ENCODE results near the gene MARCHF3.
"Not testable (repeated sequence)": the region's sequence is repeated elsewhere in the genome, so short reads cannot be mapped to it uniquely, and the experiment has no call there.

The MARCHF3 gene

DNA sequence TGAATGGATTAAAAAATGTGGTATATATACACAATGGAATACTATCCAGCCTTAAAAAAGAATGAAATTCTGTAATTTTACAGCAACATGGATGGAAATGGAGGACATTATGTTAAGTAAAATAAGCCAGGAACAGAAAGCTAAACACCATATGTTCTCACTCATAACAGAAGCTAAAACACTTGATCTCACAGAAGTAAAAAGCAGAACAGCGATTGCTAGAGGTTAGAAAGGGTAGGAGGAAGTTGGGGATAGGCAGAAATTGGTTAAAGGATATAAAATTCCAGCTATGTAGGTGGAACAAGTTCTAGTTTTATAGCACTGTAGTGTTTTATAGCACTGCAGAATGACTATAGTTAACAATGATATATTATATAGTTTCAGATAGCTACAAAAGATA is 15.8 kb downstream of the MARCHF3 start:
- in situ Hi-C loops (cut with MboI; ENCODE audit: low sequenced_read_pairs), result no loop called here

GRCh38 chr5:127013407-127013806 is 17.0 kb downstream of the MARCHF3 start:
- in situ Hi-C loops (cut with MboI; ENCODE audit: low sequenced_read_pairs), result no loop called here

DNA sequence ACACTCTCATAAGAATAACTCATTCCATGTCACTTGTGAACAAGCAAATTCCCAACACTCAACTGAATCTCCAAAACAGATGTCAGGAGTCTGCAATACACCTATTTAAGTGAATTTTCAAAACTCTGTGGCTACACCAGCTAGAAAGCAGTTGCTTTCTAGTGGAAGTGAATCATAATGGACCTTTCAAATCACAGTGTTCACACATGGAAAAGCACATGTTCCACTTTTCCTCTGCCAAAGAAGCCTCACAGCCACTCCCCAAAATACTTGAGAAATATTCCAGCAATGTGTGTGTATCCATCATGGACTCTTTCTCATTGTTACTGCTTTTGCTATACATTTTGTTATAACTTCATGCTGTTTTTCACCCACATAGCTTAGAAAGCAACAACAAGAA is 17.4 kb downstream of the MARCHF3 start:
- in situ Hi-C loops (cut with MboI; ENCODE audit: low sequenced_read_pairs), result no loop called here

DNA sequence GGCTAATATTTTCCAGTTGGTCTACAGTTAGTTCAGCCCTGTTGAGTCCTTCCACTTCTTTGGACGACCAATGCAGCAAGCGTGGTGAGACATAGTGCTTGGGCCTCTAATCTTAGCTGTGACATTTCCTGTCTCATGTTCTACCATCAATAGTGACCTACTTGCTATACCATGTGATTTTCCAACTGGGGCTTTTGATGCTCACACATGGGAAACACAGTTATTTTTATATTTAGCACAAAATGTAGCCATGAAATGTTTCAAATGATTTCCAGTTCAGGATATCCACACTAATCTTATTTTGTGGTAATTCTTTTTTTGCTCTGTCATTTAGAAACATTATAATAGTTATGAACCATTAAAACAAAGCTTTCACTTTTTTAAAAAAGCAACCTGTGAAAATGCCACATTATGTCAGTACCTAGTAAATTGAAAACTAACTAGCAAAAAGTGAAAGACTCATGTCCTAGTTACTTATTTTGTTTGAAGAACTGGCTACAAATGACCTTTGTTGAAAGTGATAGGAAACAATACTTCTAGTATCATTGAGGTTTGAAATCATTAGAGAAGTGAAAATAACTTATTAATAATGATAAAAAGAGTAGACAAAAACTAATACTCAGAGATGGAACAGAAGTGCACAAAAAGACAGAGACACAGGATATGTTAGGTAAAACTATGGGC is 18.3 kb downstream of the MARCHF3 start:
- in situ Hi-C loops (cut with MboI; ENCODE audit: low sequenced_read_pairs), result no loop called here

GRCh38 chr5:127011153-127011552 is 19.2 kb downstream of the MARCHF3 start:
- in situ Hi-C loops (cut with MboI; ENCODE audit: low sequenced_read_pairs), result no loop called here

DNA sequence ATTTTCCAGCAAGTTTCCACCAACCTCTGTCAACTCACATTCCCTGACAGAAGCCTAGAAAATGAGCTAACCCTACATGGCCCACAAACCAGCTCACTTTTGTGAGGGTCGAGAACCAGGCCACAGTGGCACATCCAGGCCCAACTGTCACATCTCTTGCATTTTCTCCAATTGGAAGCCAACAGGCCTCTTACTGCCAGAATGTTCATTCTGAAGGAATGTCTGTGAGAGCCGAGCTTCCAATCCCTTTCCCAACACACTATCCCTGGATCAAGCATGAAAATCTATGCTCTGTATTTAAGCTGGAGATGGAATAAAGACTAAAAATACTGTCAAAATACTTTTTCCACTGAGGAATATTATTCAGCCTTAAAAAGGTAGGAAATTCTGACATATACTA is 20.0 kb downstream of the MARCHF3 start:
- in situ Hi-C loops (cut with MboI; ENCODE audit: low sequenced_read_pairs), result no loop called here

- in situ Hi-C loops (cut with MboI; ENCODE audit: low sequenced_read_pairs), result no loop called here
Observed at GRCh38 chr5:127009784-127010183, 20.6 kb downstream of the MARCHF3 start.

DNA sequence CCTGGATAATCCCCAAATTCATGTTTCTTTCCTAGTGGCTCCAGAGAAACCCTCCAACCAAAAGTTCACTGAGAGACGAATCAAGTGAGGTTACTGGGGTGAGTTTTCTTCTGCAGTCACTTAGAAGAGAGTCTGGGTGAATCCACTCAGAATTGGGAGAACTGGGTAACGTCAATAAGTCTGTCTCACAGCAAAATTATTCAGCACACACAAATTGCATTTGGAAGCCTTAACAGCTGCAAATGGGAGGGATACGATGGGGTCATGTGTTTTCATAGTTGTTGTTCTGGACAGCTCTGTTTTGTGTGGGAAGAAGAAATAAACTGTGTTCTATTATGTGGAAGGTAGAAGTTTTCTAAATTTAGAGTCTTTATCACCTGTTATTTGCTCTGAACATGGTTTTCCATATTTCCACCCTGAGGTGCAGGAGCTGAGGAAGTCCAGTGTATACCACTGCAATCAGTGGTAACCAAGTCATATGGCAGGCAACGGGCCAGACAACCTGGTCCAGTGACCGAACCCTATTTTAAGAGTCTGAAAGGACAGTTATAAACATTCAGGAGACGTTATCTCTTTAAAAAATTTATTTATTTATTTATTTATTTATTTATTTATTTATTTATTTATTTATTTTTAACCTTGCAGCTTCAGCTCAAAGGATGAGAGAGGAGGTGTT is 21.9 kb downstream of the MARCHF3 start:
- in situ Hi-C loops (cut with MboI; ENCODE audit: low sequenced_read_pairs), result no loop called here

- in situ Hi-C loops (cut with MboI; ENCODE audit: low sequenced_read_pairs), result no loop called here
Observed at GRCh38 chr5:127007522-127007921, 22.8 kb downstream of the MARCHF3 start.

GRCh38 chr5:127006744-127007143 is 23.6 kb downstream of the MARCHF3 start:
- in situ Hi-C loops (cut with MboI; ENCODE audit: low sequenced_read_pairs), result no loop called here

- in situ Hi-C loops (cut with MboI; ENCODE audit: low sequenced_read_pairs), result not testable (repeated sequence)
Observed at GRCh38 chr5:127005282-127005681, 25.1 kb downstream of the MARCHF3 start.

GRCh38 chr5:127004721-127005120 is 25.6 kb downstream of the MARCHF3 start:
- in situ Hi-C loops (cut with MboI; ENCODE audit: low sequenced_read_pairs), result no loop called here

DNA sequence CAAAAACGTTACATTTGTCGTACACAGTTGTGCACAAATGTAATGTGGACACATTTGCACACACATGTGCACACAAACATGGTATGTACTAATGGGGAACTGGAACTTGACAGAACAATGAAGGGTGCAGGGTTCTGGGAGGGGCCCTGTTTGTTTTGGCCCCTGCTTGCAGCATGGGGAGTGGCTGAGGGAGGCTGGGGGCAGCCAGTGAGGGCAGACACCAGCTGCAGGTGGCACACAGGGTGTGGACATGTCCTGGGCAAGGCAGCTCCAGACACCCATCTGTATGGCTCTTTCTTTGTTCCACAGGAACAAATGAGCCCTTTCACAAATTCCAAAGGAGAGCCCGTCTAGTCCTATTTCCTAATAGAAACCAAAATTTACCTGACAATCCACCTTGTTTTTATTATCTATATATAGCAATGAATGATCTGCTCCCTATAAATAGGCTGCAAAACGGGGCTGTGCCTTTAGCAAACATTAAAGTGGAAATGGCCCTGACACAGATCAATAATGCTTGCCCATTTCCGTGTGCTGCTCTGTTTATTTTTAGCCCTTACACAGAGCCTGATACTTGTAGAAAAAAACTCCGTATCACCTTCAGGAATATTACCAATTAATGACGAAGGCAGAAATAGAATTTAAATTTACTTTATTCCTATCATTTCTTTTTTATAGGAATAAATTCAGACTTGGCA is 26.4 kb downstream of the MARCHF3 start:
- in situ Hi-C loops (cut with MboI; ENCODE audit: low sequenced_read_pairs), result no loop called here

DNA sequence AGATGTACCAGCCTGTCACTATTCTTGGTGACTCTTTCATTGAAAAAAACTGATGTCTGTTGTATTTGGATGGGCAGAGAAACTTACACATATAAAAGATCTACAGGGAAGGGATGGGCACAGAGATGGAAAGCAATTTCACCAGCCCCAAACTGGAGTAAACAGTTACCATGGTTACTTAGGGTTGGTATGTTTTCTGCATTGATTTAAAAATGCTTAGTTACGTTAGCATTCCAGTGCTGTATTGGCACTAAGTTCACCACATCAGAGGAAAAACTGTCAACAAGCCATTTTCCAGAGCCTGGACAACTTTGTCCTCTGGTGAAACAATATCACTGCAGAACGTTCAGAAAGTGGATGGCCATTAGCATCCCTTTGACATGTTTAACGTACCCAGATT is 28.0 kb downstream of the MARCHF3 start:
- in situ Hi-C loops (cut with MboI; ENCODE audit: low sequenced_read_pairs), result no loop called here

- in situ Hi-C loops (cut with MboI; ENCODE audit: low sequenced_read_pairs), result no loop called here
Observed at GRCh38 chr5:127001621-127002296, 28.6 kb downstream of the MARCHF3 start.

DNA sequence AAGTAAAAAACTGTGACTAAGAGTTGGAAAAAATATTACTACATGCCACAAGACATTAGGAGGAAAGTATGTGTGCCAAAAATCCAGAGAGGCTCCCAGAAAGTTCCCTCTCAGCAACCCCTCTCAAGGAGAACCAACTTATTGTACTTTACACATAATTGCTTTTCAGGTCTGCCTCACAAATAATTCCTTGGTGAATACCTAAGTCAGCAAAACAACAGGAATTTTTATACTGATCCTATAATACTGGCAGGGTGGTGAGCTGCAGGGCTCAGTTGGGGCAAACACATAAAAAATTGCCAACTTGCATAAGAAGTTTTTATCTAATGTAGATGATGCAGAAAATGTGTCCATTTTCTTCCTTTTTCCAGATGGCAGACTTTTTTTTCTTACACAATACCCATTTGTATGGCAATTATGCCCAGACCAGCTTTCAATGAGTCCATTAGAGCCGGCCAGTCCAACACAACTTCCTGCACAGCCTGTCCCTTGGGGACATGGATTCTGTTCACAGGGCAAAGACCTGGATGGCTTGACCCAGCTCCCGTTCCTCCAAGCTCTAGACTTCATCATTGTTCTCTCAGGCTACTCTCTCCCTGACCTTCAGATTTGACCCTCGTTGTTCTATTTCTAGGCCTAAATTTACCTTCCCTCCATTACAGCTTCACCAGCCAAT is 31.3 kb downstream of the MARCHF3 start:
- in situ Hi-C loops (cut with MboI; ENCODE audit: low sequenced_read_pairs), result no loop called here

DNA sequence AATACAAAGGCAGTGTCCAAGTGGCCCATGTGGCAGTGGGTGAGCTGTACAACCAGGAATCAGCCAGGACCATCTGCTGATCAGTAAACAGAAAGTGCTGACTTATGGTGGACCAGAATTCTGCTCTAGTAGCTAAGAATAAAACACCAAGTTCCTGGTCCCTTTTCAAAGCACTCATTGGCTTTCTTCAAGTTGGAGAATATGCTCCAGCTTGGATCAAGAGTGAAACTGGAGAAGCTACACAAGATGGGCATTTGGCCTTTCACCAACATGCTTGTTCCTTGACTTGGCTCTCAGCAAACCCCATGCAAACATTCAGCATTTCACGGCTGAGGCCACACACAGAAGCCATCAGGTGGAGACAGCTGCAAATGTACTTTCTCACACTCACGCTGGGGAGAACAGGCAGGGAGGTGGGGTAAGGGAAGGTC is 32.1 kb downstream of the MARCHF3 start:
- in situ Hi-C loops (cut with MboI; ENCODE audit: low sequenced_read_pairs), result no loop called here

- in situ Hi-C loops (cut with MboI; ENCODE audit: low sequenced_read_pairs), result no loop called here
Observed at GRCh38 chr5:126995689-126996088, 34.7 kb downstream of the MARCHF3 start.

GRCh38 chr5:126995039-126995438 is 35.3 kb downstream of the MARCHF3 start:
- in situ Hi-C loops (cut with MboI; ENCODE audit: low sequenced_read_pairs), result no loop called here

DNA sequence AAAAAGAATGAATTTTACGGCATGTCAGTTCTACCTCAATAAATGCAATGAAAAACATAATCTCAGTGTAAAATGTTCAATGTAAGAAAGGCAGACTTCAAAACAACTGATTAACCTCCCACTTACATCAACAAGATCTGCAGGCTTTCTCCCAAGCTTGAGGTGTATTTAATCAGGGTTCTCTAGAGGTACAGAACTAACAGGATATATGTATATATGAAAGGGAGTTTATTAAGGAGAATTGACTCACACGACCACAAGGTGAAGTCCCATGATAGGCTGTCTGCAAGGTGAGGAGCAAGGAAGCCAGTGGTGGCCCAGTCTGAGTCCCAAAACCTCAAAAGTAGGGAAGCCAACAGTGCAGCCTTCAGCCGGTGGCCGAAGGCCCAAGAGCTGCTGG is 35.9 kb downstream of the MARCHF3 start:
- in situ Hi-C loops (cut with MboI; ENCODE audit: low sequenced_read_pairs), result no loop called here

GRCh38 chr5:126988021-126988569 is 42.3 kb downstream of the MARCHF3 start:
- in situ Hi-C loops (cut with MboI; ENCODE audit: low sequenced_read_pairs), result no loop called here
